Measurements from ENCODE around the gene S100B.
"Not testable (repeated sequence)": the region's sequence is repeated elsewhere in the genome, so short reads cannot be mapped to it uniquely, and the experiment has no call there.

The S100B gene

DNA sequence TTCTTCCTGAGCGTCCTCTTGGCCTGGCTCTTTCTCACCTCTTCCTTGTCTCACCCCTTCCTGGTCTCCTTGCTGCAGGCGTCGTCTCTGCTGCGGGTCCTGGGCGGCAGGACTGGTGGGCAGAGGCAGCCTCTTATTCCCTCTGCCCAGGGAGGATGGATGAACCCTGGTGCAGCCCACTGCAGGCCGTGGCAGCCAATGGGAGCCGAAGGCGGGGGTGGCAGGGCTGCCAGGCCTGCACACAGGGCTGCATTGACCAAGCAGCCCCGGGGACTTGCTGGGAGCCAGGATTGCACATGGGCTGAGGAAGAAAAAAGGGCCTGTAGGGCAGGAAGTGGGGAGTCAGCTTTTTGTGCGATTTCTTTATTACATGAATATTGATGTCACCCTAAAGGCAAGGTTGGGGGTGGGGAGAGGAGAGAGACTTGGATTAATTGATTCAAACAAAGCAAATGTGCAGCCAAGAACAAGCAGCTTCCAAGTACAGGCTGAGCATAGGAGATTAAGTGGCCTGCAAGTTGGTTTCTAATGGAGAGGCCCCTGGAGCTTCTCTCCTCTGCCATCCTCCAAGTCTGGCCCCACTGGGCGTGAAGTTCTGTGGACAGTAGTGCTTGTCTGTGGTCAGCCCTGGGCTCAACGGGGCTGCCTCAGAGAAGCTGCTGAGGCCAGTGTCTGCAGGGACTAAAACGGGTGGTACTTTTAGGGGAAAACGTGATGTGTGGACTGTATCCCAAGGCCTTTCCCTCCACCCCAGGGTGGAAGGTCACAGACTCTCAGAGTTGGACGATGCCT, at the start of gene S100B:
Gene S100B (minus strand): TSS at position 108 of the 792 bp plus-strand sequence. CDS start 2,667 bp downstream, outside the sequence.
- DNase-seq (ENCODE audit: low spot score) (no peak), FAIRE-seq (no peak)

DNA sequence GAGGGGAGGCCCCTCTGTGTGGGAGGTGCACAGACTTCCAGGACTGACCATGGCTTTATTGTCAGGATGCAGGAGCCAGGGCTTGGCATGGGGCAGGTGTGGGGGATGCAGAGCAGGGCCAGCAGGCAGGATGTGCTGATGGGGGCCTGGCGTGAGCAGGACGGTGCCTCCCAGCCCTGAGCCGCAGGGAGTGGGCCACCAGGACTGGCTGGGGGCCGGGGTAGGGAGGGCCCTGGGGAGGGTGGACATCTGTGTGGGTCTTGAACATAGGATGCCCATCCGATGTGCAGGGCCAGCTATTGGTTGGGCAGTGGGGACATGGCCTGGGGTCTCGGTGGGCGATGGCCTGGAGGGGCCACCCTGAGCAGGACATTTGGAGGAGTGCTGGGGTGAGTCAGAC, 46.2 kb upstream of the S100B start:
- DNase-seq (ENCODE audit: low spot score) (no peak), FAIRE-seq (no peak)

DNA sequence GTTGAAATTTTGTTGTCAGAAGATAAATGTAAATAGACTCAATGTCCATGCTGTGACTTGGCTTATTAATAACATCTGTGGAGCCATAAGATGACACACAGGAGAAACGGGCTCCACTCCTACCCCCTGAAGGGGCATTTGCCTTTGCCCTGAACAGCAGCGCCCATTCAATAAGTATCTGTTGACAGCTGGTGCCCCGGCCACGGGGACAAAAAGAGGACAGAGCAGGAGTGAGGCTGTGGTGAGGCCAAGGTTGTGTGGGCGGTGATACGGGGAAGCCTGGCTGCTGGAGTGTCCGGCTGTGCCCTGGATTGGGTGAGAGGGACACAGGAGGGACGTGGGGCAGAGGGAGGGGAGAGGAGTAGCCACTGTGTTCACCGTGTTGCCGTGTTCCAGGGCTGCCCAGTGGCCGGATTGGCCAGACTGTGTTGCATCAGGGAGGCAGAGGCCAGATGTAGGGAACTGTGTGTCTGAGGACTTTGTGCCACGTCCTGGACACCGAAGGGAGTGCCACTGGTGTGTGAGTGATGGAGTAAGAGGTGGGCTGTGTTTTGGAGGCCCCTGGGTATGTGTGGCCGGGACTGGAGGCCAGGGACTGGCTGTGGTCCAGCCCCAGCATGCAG, 45.7 kb upstream of the S100B start:
- FAIRE-seq, result no peak
- no peak for DNase-seq (ENCODE audit: low spot score)

DNA sequence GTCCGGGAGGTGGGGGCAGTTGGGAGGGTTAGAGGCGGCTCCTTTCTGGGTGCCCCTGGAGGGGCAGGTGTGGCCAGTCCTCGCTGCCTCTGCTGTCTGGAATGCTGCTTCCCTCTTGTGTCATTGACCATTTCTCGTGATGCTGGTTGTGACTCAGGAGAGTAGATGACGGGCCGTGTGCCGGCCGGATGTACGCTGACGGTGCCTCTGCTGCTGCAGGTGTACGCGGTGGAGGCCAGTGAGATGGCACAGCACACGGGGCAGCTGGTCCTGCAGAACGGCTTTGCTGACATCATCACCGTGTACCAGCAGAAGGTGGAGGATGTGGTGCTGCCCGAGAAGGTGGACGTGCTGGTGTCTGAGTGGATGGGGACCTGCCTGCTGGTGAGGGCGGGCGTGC, 44.5 kb upstream of the S100B start:
- FAIRE-seq, result no peak
- no peak for DNase-seq (ENCODE audit: low spot score)

DNA sequence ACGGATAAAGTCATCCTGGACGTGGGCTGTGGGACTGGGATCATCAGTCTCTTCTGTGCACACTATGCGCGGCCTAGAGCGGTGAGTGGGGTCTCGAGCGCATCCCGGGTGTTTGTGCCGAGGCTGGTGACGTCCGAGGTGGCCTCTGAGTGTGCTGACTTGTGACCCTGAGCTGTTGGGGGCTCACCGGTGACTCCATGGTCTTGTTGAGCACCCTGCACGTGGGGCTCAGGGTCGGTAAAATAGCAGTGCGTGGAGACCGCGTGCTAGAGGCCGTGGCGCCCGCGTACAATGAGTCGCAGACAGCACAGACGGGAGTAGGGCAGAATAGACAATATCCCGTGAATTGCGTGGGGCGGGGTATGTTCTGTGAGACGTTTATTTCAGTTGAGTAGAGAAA, 43.7 kb upstream of the S100B start:
- no peak for DNase-seq (ENCODE audit: low spot score)
- no peak for FAIRE-seq

DNA sequence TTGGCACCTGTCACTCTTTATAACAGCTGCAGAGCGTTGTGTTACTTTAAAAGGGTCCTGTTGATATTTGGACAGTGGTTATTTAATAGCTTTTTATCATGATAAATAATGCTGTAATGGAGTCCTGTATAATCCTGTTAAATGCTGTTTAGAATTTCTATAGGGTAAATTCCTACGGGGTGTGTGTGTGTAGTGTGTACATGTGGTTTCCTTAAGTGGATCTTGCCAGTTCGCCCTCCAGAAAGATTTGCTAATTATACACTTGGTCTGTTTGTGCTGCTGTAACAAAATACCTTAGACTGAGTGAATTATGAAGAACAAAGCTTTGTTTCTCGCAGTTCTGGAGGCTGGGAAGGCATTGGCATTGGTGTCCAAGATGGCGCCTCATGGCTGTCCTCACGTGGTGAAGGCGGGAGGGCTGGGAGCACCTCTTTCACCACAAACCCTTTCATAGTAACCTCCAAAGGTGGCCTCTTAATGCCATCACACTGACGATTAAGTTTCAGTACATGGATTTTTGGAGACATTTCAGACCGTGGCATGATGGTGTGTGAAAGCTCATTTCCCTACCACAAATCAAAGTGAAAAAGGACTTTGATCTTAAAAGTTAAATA, 41.8 kb upstream of the S100B start:
- DNase-seq (ENCODE audit: low spot score), result no peak
- no peak for FAIRE-seq

DNA sequence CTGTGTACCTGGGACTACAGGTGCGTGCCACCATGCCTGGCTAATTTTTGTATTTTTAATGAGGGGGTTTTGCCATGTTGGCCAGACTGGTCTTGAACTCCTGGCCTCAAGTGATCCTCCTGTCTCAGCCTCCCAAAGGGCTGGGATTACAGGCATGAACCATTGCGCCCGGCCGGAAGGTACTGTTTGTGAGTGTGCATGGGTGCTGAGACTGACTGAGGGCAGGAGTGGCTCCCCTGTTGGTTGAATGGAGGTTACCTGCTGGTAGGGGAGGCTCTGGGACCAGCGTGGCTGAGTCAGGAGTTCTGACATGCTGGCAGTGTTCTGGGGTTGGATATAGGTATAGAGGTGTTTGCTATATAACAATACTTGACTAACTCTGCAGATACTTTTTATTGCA, 41.0 kb upstream of the S100B start:
- DNase-seq (ENCODE audit: low spot score) (no peak), FAIRE-seq (no peak)

DNA sequence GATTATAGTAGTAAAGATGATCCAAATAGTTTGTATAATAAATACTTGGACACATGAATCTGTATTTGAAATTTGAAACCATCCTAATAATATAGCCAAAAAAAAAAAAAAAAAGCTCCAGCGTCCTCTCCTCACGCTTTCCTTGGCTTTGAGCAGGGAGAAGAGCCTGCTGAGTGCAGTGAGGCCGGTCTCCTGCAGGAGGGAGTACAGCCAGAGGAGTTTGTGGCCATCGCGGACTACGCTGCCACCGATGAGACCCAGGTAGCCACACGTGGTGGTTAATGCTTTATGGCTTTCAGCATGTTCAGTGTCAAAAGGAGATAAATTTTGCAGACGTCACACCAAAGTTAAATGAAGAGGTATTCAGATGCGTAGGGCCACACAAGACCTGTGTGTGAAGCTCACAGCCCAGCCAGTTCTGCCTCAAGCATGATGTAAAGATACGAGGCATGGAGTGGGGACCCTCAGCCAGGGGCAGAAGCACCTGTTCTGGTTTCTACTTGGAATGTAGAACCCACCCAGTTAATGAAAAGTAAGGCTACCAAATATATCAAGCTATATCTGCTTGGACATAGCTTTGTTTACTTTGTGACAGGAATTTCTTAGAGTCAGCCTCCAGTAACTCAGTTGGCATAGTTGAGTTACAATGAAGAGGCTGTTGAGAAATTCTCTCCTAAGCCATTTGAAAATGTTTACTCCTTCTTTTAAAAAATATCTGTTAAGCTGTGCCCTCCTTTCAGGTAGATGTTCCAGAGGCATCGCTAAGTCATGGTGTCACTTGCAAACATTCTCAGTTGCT, 38.7 kb upstream of the S100B start:
- FAIRE-seq, result no peak
- no peak for DNase-seq (ENCODE audit: low spot score)

DNA sequence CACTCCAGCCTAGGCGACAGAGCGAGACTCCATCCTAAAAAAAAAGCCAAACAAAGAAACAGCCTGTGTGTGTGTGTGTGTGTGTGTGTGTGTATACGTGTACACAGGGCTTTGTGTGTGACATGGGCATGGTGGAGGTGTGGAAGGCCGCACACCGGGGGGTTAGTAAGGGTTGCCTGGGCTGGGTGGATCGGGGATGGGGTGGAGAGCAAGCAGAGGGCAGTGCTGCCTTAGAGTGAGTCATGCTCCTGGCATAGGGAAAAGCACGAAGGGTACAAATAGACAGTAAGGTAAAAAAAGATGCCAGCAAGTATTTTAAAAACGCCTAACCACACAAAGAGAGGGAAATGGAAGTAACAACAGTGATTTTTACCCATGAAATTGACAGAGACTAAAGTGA, 36.8 kb upstream of the S100B start:
- DNase-seq (ENCODE audit: low spot score), result no peak
- no peak for FAIRE-seq

DNA sequence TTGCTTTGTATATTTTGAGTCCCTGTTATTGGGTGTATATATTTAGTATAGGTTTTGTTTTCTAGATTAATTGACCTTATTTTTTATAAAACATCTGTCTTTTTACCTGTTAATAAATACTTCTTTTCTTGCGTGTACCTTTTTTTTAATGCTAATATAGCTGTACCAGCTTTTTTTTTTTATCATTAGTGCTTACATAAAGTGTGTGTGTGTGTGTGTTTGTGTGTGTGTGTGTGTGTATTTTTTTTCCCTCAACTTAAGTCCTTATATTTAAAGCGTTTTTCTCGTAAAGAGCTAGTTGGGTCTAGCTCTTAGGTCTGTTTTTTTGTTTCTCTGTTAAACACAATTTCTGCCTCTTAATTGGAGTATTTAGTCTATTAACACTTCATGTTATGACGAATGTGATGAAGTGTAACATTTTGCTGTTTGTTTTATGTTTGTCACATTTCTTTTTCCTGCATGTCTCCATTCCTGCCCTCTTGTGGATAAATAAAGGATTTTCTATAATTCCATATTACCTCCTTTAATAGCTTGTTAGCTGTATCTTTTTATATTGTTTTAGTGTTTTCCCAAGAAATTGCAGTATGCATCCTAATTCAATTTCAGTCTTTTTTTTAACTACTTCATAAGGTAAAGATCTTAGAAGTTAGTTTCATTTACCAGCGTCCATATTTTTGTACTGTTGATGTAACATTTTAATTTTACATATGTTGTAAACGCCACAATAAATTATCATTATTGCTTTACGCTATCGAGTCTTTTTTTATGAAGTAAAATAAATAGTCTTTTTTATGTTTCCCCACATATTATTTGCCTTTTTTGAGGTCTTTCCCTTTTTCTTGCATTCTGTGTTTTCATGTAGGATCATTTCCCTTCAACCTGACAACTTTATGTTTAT, 34.9 kb upstream of the S100B start:
- no peak for FAIRE-seq

DNA sequence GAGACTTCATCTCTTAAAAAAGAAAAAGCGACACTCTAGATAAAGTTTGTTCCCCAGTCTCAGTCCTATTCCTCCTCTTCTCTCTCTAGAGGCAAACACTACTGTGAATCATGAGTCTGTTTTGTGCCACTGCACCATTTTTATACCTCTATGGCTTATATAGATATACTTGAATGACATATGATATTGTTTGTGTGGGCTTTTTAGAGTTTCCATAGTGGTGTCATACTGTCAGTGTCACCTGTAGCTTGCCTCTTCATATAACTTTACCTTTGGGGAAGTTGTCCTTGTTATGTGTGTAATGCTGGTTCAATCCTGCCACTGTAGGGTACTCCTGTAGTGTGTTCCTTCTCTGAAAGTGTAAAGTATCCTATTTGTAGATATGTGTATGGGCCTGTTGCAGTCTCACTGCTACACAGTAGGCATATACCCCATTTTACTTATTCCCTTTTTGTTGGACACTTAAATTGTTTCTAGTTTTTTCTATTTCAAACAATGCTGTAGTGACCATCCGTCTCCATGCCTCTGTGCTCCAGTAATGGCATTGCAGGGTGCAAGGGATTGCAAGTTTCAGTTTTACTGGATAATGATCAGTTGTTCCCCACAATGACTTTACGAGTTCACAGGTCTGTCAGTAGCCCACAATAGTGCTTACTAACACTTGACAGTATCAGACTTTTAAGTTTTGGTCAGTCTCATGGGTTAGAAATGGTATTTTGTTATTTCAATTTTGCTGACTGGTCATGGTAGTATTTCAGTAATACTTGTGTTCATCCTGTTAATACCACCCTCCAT, 33.3 kb upstream of the S100B start:
- no peak for DNase-seq (ENCODE audit: low spot score)
- FAIRE-seq, result no peak

More for the DNA sequence above, 34.9 kb upstream of the S100B start:
- no peak for DNase-seq (ENCODE audit: low spot score)

DNA sequence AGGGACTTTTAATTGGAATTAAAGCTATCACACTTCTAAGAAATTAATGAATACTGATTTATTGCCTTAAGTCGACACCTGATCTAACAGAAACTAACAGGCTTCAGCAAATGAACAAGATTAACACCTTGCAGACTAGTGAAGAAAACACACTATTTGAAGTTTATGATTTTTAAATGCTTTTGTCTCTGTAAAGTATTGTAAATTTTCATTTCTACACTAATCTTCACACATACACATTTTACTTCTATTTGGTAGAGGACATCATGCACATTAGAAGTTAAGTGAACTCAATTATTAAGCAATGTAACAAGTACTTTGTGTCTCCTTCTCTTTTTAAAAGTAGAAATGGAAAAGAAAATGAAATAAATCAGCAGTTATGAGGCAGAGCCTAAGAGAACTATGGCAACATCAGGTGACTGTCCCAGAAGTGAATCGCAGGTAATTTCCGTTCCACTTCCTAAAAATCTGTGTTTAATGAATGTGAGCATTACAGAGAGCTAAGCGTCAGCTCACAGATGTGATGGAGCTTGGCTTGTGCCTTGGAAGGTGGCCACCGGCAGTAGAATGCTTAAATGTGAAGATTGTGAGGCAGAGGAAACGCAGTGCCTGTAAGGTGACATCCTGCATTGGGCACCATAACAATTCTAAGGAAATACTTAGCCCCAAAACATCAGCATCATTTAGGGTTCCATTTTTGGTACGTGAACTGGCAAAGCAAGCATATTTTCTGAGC, 31.8 kb upstream of the S100B start:
- FAIRE-seq, result no peak
- DNase-seq (ENCODE audit: low spot score), result no peak

DNA sequence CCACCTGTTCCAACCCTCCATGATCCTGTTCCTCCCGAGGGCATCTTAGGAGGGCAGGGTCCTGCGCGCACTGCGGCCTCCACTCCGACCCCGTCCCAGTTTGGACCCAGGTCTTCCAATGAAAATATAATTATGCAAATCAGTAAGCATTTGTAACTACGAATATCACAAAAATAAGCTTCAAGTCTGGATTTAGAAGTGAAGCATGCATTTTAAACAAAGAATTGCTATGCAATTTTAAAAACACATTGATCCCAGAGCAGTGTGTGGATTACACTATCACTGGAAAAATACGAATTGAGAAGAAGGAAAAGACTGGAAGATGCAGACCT, 31.3 kb upstream of the S100B start:
- FAIRE-seq (no peak), DNase-seq (ENCODE audit: low spot score) (no peak)

DNA sequence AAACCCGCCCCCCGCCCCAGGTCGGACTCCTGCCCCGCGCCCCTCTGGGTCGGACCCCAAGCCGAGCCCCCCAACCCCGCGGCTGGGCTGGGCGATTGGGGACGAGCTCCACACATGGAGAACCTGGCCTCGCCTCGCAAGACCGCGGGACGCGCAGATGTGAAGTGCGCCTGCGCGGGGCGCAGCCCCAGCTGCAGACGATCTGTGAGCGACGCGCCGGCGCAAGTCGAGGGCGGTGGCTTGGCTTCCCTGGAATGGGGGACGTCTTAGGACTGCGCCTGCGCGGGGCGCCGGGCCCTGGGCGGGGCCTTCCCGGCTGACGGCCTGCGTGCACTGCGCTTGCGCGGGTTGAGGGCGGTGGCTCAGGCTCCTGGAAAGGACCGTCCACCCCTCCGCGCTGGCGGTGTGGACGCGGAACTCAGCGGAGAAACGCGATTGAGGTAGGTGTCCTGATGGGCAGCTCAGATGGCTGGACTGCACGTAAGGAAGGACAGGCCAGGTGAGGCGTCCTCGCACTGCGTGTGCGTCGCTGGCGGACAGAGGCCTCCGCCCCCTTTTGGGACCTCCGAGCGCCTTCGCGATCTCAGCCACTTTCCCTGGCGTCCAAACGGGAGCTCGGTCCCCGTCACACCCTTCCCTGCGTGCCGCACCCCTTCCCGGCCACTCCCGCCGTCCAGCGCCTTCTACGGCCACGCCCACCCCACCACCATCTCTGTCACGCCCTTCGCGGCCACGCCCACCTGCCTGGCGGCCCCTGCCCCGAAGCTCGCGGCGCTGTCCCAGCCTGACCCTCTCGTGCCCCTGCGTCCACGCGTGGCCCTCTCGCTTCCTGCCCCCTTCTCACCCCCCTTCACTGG, 30.7 kb upstream of the S100B start, which contains the start of gene PRMT2:
Gene PRMT2 (plus strand): TSS at position 351 of the 857 bp plus-strand sequence. CDS start 1,278 bp downstream, outside the sequence.
- FAIRE-seq (no peak), DNase-seq (ENCODE audit: low spot score) (peak; percentile 99)

DNA sequence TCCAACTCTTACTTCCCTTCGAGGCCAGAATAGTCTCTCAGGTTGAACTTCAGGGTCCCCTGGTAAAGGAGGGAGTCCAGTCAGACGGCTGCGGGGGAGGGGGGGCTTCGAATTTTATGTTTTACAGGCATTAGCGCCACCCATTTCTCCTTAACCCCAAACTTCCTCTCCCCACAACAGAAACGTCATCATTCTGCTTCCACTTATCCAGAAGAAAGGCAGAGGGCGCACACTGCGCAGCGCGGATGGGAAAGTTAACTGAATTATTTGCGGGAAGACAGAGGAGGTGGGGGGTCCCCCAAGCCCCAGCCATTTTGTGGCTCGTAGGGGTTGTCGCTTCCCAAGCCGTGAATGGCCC, 30.1 kb upstream of the S100B start:
- FAIRE-seq (no peak), DNase-seq (ENCODE audit: low spot score) (peak; percentile 66)

DNA sequence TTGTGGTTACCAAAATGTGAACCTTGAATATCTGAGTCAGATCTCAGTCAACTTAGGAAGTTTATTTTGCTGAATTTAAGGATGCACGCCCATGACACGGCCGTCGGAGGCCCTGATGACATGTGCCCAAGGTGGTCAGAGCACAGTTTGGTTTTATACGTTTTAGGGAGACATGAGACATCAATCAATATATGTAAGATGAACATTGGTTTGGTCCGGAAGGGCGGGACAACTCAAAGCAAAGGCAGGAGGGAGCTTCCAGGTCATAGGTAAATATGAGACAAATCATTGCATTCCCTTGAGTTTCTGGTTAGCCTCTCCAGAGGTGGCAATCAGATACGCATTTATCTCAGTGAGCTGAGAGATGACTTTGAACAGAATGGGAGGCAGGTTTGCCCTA, 29.5 kb upstream of the S100B start:
- DNase-seq (ENCODE audit: low spot score) (no peak), FAIRE-seq (no peak)

DNA sequence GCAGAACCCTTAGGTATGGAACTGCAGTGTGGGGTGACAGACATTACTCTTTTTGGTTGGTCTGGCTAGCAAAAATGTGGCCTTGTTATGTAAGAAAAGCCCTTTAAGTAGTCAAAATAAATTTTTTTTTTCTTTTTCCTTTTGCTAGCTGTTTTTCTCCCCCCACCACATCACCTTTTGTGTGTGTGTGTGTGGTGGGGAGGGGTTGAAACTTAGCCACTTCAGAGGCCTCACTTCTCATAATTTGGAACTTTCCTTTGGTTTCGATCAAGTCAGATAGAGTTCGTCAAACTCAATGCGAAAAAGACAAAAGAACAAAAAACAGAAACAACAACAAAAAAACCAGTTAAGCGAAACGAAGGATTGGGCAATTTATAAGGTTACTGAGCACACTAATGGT, 28.7 kb upstream of the S100B start:
- no peak for FAIRE-seq
- DNase-seq (ENCODE audit: low spot score), result no peak

DNA sequence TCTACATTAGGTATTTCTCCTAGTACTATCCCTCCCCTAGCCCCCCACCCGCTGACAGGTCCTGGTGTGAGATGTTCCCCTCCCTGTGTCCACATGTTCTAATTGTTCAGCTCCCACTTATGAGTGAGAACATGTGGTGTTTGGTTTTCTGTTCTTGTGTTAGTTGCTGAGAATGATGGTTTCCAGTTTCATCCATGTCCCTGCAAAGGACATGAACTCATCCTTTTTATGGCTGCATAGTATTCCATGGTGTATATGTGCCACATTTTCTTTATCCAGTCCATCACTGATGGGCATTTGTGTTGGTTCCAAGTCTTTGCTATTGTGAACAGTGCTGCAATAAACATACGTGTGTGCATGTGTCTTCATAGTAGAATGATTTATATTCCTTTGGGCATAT, 26.0 kb upstream of the S100B start:
- not testable (repeated sequence) for DNase-seq (ENCODE audit: low spot score); FAIRE-seq

Measured in urothelium cell line (cell line).